Islet precursor cell (in vitro differentiated cells): ENCODE results near the gene ZBTB34.
A peak's percentile ranks its signal among the peaks of the same experiment; 100 is the strongest.
"Not testable (repeated sequence)": the region's sequence is repeated elsewhere in the genome, so short reads cannot be mapped to it uniquely, and the experiment has no call there.

ENCODE experiments used
- DNase-seq: peaks from one replicate; pipeline ENCODE4 v3.0.0-alpha.2; 2018

ZBTB34 gene, protein sequence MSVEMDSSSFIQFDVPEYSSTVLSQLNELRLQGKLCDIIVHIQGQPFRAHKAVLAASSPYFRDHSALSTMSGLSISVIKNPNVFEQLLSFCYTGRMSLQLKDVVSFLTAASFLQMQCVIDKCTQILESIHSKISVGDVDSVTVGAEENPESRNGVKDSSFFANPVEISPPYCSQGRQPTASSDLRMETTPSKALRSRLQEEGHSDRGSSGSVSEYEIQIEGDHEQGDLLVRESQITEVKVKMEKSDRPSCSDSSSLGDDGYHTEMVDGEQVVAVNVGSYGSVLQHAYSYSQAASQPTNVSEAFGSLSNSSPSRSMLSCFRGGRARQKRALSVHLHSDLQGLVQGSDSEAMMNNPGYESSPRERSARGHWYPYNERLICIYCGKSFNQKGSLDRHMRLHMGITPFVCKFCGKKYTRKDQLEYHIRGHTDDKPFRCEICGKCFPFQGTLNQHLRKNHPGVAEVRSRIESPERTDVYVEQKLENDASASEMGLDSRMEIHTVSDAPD

DNA sequence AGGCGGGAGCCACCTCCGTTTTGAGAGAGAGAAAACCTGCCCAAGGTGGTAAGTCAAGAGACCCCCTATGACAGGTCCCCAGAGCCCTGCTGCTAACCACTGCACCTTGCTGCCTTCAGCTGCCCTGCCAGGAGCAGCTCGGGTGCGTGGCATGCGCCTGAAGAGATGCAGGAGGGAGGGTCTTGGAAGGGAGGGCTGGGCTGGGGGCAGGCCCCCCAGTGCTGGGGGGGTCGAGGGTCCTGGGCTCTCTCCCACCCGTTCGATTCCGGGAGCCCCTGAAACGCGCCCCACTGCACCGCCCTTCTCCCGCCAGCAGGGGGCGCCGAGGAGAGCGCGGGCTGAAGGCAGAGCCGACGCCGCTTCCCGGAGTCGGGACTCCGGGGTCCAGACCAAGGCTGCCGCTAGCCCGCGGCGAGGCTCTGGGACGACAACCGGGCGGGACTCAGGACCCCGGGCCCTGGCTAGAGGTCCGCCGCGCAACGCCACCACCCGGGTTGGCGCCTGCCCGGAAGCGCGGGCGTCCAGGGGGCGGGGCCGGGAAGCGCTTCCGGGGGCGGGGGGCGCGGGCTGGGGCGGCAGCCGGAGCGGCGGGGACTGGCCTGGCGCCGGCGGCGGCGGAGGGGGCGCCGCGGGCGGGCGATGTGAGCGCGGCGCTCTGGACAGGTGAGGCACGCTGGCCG is at the start of gene ZBTB34:
Gene ZBTB34 (plus strand): TSS at position 563 of the 680 bp plus-strand sequence. CDS start 18,761 bp downstream, outside the sequence.
- DNase-seq = peak; percentile 81

DNA sequence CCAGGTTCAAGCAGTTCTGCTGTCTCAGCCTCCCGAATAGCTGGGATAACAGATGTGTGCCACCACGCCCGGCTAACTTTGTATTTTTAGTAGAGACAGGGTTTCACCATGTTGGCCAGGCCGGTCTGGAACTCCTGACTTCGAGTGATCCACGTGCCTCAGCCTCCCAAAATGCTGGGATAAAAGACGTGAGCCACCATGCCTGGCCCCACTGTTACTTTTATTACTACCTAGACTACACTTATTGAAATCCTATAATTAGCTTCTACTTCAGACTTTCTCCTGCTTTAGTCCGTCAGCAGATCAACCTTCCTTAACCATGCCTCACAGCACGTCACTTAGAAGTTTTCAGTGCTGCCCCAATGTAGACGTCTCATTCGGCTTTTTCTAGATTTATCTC is 47.4 kb upstream of the ZBTB34 start:
- DNase-seq = no peak

- no peak for DNase-seq
These were observed 46.3 kb upstream of the ZBTB34 start for GRCh38 chr9:126814091-126814490.

DNA sequence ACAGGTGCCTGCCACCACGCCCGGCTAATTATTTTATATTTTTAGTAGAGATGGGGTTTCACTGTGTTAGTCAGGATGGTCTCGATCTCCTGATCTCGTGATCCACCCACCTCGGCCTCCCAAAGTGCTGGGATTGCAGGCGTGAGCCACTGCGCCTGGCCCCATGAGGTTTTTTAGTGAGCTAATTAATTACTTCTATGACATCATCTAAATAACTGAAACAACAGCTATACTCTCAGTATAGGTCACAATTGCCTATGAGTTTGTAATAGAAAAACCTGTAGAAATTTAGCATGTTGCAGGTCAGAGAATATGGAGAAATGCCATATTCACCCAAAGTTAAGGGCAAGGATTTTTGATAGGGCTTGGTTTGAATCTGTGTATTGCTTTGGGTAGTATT is 42.8 kb upstream of the ZBTB34 start:
- not testable (repeated sequence) for DNase-seq

DNA sequence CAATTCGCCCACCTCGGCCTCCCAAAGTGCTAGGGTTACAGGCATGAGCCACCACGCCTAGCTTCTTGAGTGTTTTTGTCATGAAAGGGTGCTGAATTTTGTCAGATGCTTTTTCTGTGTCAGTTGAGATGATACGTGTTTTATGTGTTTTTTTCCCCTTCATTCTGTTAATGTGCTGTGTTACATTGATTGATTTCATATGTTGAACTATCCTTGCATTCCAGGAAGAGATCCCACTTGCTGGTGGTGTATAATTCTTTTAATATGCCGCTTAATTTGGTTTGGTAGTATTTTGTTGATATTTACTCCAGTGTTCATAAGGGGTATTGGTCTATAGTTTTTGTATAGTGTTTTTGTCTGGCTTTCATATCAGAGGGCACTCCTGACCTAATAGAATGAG is 42.0 kb upstream of the ZBTB34 start:
- DNase-seq = no peak

GRCh38 chr9:126819482-126819881 is 41.0 kb upstream of the ZBTB34 start:
- no peak for DNase-seq

DNA sequence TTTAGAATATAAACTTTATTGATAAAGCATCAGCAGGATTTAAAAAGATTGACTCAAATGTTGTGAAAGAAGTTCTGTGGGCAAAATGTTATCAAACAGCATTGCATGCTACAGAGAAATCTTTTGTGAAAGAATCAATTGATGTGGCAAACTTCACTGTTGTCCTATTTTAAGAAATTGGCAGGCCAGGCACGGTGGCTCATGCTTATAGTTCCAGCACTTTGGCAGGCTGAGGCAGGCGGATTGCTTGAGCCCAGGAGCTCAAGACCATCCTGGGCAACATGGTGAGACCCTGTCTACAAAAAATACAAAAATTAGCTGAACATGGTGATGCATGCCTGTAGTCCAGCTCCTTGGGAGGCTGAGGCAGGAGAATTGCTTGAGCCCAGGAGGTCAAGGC is 38.2 kb upstream of the ZBTB34 start:
- no peak for DNase-seq

DNA sequence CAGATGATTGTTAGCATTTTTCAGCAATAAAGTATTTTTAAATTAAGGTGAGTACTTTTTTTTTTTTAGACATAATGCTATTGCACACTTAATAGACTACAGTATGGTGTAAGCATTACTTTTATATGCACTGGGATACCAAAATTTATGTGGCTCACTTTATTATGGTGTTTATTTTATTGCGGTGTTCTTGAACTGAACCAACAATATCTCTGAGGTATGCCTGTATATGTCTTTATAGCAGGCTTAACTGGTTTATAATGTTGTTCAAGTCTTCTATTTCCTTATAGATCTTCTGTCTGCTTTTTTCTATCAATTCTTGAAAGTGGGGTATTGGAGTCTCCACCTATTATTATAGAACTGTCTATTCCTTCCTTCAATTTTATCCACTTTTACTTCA is 37.6 kb upstream of the ZBTB34 start:
- no peak for DNase-seq

- not testable (repeated sequence) for DNase-seq
These were observed 36.4 kb upstream of the ZBTB34 start for GRCh38 chr9:126824052-126824451.

GRCh38 chr9:126827227-126827626 is 33.2 kb upstream of the ZBTB34 start:
- DNase-seq = no peak

DNA sequence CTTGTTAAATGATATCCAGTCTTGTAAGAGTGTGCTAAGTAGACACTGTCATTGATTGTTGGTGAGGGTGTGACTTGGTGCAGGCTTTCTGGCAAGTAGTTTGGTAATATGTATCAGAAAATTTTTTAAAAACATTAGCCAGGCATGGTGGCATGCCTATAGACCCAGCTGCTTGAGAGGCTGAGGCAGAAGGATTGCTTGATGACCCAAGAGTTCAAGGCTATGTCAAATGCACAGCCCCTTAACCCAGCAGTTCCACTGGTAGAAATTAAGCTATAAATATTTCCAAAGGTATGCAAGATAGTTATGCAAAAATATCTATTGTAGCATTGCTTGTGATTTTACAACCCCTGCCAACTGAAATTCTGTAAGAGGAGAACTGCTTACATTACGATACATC is 31.4 kb upstream of the ZBTB34 start:
- DNase-seq = no peak

DNA sequence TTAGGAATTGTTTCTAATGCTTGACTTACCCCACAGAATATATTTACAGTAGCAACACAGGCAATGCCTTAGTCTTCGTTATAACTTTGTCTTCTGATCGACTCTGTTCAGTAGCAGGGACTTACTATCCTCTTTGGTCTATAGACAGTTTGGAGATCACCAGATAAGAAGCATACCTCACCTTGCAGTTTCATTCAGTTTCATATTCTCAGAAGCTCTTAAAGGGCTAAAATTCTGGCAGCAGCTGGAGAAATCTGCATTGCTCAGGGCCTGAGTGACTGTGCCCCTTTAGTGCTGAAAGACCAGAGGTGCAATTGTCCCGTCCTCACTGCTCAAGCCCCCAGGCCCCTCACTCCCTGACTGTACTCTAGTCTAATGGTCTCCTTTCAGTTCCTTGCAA is 29.6 kb upstream of the ZBTB34 start:
- no peak for DNase-seq

GRCh38 chr9:126832440-126832839 is 28.0 kb upstream of the ZBTB34 start:
- DNase-seq = no peak

- no peak for DNase-seq
These were observed 27.4 kb upstream of the ZBTB34 start for GRCh38 chr9:126833020-126833419.

DNA sequence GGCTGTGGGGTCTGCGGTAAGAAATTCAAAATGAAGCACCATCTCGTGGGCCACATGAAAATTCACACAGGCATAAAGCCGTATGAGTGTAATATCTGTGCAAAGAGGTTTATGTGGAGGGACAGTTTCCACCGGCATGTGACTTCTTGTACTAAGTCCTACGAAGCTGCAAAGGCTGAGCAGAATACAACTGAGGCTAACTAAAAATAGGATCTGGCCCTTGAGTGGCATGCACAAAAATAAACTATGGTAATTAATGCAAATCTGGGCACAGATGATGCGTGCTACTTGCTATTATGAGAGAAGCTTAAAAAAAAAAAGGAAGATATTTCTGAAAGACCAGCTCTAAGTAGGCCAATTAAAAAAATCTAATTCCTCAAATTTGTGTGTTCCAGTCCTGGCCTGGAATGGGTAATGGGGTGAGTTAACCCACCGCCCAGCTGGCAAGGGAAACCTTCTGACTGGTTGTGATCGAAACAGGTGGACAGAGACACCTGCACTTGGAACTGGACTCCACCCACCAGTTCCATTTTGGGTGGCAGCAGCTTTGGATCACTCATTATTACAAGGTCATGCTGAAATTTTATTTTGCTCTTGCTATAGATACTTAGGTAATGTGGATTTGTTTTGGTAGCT is 26.6 kb upstream of the ZBTB34 start:
- DNase-seq = no peak

DNA sequence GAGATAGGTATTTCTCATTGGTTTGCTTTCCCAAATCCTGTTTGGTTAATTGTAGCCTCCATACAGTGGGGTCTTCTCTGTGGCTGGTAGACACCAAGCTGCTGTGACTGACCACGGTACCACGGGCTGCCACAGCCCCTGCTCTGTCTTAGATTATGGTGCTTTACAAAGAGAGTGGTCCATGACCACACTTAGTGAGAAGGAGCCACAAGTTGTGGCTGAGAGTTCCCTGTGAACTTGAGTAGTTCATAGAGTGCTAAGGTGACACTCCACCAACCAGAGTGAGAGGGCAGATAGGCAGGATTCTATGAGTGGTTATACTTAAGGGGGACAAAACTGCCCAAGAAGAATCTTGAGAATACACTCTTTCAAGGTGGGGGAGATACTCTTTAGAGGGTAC is 25.8 kb upstream of the ZBTB34 start:
- no peak for DNase-seq

DNA sequence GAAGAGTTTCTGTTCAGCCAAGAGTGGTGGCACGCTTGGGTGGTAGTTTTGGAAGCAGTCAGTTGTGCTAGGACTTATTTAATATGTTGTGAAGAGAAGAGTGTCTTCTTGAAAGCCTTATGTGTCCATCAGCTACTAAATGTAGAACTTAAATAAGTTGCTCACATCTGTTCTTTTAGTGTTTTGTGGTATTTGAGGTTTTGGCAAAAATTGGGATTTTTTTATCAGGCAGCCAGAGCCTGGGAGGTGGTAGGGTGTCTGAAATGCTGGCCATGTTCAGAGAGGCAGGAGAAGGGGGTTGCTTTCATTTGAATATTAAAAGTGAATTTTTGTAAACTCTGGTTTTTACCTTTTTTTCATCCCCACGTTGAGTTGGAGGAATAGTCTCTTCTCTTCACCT is 24.2 kb upstream of the ZBTB34 start:
- no peak for DNase-seq

GRCh38 chr9:126838055-126838811 is 22.2 kb upstream of the ZBTB34 start:
- DNase-seq = no peak

GRCh38 chr9:126838895-126839294 is 21.5 kb upstream of the ZBTB34 start:
- DNase-seq = no peak

GRCh38 chr9:126839301-126839700 is 21.1 kb upstream of the ZBTB34 start:
- no peak for DNase-seq

DNA sequence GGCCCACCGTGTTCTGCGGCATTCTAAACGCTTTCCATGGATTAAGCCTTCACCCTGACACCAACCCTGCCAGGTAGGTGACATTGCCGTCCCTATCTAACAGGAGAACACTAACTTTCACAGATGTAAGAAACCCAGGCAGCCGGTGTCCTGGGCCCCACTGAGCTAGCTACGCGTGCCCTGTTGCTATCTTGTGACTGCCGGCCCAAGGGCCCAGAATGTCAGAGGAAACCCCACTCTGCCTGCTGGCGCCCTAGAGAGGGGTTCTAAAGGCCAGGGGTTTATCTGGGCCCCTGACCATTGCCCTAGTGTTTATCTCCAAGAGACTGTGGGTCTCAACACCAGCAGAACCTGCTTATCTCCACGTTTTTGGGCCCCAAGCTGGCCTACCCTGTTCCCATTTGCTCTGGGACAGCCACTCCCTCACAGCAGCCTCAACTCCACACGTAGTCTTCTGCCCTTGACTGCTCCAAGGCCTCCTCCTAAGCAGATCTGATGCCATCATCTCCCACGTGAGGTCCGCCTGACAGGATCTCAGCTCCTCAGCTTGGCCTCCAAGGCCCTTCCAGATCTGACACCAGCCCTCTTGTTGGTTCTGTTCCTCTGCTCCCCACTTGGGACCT is 18.1 kb upstream of the ZBTB34 start:
- DNase-seq = peak; percentile 39

- DNase-seq = peak; percentile 48
These were observed 17.3 kb upstream of the ZBTB34 start for GRCh38 chr9:126842977-126843799.
